RKO (cell line): Measurements from ENCODE around the gene TGFBR2.
"Not testable (repeated sequence)": the region's sequence is repeated elsewhere in the genome, so short reads cannot be mapped to it uniquely, and the experiment has no call there.

Experiments
- DNase-seq: peaks from one replicate; pipeline ENCODE4 v3.0.0-alpha.2; 2016; ENCODE audit warnings: low spot score

Gene TGFBR2

GRCh38 chr3:30619318-30619717, 12.9 kb downstream of the TGFBR2 start:
- DNase-seq, result no peak

- no peak for DNase-seq
These were observed 14.3 kb downstream of the TGFBR2 start for GRCh38 chr3:30620402-30621360.

- no peak for DNase-seq
These were observed 15.2 kb downstream of the TGFBR2 start for GRCh38 chr3:30621576-30621975.

- no peak for DNase-seq
These were observed 15.7 kb downstream of the TGFBR2 start for GRCh38 chr3:30622047-30622545.

- no peak for DNase-seq
These were observed 16.4 kb downstream of the TGFBR2 start for GRCh38 chr3:30622790-30623189.

GRCh38 chr3:30623351-30623750, 16.9 kb downstream of the TGFBR2 start:
- no peak for DNase-seq

GRCh38 chr3:30624480-30624879, 18.1 kb downstream of the TGFBR2 start:
- not testable (repeated sequence) for DNase-seq

- DNase-seq, result no peak
These were observed 19.4 kb downstream of the TGFBR2 start for GRCh38 chr3:30625541-30626438.

GRCh38 chr3:30626443-30627180, 20.2 kb downstream of the TGFBR2 start:
- no peak for DNase-seq

- no peak for DNase-seq
These were observed 22.0 kb downstream of the TGFBR2 start for GRCh38 chr3:30628205-30628900.

- no peak for DNase-seq
These were observed 22.6 kb downstream of the TGFBR2 start for GRCh38 chr3:30628901-30629590.

- DNase-seq, result no peak
These were observed 23.3 kb downstream of the TGFBR2 start for GRCh38 chr3:30629746-30630145.

GRCh38 chr3:30630238-30631030, 24.0 kb downstream of the TGFBR2 start:
- no peak for DNase-seq

GRCh38 chr3:30631243-30631904, 25.0 kb downstream of the TGFBR2 start:
- no peak for DNase-seq

- no peak for DNase-seq
These were observed 25.7 kb downstream of the TGFBR2 start for GRCh38 chr3:30632065-30632464.

- DNase-seq, result no peak
These were observed 26.1 kb downstream of the TGFBR2 start for GRCh38 chr3:30632521-30632920.

GRCh38 chr3:30633718-30634117, 27.3 kb downstream of the TGFBR2 start:
- no peak for DNase-seq

- DNase-seq, result no peak
These were observed 28.6 kb downstream of the TGFBR2 start for GRCh38 chr3:30634761-30635735.
